GM19351 (cell line): Measurements from ENCODE around the gene MRPL3.
"Not testable (repeated sequence)": the region's sequence is repeated elsewhere in the genome, so short reads cannot be mapped to it uniquely, and the experiment has no call there.

Experiments used
- ATAC-seq: cut with Tn5 transposase; IDR thresholded peaks from one replicate; pipeline ENCODE4 v1.9.1; 2021; ENCODE audit warnings: mild to moderate bottlenecking, moderate library complexity; ENCODE audit not compliant: unreplicated experiment

MRPL3 gene

GRCh38 chr3:131501949-131502348, 822 bp downstream of the MRPL3 start:
- ATAC-seq = no peak

GRCh38 chr3:131494706-131495105, 8.1 kb downstream of the MRPL3 start:
- ATAC-seq = no peak

DNA sequence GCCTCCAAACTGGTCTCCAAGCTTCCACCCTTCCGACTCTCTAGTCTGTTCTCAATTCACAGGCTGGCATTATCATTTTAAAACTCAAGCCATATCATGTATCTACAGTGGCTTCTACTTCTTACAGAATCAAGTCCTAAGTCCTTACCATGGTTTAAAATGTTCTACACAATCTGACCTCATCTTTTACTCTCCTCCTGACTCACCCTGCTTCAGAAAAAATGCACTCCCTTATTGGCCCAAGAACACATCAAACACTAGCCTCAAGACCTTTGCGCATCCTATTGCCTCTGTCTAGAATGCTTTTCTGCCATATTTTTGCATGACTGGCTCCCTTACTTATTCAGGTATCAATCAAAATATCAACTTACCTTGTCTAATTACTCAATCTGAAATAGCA, 11.0 kb downstream of the MRPL3 start:
- ATAC-seq = no peak

DNA sequence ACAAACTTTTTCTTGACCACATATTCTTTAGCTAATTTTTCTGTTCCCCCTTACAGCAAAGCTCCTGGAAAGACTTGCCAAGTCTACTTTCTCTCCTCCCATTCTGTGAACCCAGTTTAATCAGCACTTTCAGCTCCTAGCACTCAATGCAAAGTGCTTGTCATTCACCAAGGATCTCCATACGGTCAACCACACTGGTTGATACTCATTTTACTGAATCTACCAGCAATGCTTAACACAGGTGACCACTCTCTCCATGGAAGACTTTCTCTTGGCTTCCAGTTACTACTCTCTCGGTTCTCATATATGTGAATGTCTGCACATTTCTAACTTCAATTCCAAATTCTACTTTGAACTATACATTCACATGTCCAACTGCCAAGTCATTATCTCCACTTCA, 11.7 kb downstream of the MRPL3 start:
- ATAC-seq = no peak

GRCh38 chr3:131486545-131486944, 16.2 kb downstream of the MRPL3 start:
- not testable (repeated sequence) for ATAC-seq

GRCh38 chr3:131485119-131485518, 17.7 kb downstream of the MRPL3 start:
- no peak for ATAC-seq

DNA sequence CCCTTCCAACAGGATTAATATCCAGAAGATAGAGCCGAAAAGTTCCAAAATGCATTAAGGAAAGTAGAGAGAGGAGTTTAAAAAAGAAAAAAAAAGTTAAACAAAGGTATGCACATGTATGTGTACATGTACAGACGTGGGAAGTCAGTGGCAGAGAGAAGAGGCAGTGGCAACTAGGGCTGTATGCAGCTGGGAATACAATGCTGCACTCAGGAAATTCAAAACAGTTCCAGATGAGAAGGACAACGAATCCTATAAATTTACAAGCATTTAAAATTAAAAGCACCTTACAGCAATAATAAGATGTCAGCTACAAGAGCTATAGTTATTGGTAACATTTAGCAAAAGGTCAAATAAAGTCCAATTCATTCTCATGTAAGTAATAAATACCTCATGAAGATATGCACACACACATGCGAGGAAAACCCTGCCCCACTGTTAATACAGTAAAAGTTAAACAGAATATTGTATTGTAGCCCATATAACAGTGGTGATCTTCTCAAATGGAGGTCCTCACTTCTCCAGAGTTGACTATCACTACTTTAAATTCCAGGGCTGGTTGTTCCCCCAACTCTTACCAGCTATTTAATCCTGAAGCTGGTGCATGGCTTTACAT, 18.2 kb downstream of the MRPL3 start:
- no peak for ATAC-seq

DNA sequence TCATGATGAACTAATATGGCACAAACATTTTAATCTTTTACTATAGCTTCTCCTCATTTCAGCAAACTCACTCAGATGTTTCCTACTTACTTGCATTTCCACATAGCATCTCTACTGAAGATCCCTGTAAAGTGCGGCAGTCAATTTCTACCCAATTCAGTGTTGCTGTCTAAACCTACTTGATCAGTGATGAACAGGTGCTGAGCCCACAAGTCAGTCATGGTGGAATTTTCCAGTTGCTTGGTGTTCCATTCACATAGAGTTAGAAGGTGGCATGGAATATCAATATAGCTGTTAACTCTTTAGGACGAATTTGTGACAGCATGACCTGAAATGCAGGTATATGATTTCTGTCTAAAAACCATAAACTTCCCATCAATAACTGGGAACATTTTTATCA, 22.7 kb downstream of the MRPL3 start:
- no peak for ATAC-seq

DNA sequence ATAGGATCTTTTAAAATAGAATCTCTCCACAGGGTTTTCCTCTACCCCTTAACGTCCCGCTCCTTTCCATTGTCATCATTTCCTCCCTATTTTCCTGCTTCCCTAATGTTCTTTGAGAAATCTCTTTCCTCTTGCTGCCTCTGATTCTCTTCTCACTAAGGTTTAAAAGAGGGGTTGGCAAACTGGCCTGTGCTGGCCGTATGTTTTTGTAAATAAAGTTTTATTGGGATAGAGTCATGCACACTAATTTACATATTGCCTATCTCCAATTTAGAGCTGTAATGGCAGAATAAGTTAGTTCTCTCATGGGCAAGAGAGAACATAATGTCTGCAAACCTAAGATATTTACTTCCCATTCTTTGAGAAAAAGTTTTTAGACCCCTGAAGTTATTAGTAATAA, 25.0 kb downstream of the MRPL3 start:
- ATAC-seq = no peak

DNA sequence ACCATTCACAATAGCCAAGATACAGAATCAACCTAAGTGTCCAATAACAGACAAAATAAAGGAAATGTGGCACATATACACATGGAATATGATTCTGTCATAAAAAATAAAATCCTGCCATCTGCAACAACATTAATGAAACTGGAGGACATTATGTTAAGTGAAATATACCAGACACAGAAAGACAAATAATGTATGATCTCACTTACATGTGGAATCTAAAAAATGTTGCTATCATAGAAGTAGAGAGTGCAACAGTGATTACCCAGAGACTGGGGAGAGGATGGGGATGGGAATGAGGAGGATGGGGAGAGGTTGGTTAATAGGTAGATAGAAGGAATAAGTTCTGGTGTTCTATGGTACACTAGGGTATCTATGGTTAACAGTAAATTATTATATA, 28.7 kb downstream of the MRPL3 start:
- ATAC-seq = no peak

GRCh38 chr3:131470377-131470776, 32.4 kb downstream of the MRPL3 start:
- no peak for ATAC-seq

- ATAC-seq = no peak
Observed at GRCh38 chr3:131458653-131459052, 44.1 kb downstream of the MRPL3 start.

- ATAC-seq = no peak
Observed at GRCh38 chr3:131457220-131457619, 45.6 kb downstream of the MRPL3 start.

DNA sequence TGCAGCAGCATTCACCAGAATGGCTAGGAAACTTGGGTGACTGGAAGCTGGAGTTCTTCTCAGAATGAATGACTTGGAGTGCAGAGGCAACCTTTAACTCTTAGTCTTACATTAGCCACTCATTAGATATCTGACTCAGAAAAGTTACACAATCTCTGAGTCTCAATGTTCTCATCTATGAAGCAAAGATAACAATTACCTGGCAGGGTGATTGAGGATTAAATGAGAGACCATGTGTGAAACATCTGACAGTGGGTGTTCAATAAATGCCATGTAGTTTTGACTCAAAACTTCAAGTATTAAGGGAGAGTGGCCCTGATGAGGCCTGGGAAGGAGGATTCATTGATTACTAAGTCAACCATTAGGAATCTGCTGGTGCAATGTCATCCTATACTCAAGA, 48.3 kb downstream of the MRPL3 start:
- ATAC-seq = no peak

- ATAC-seq = no peak
Observed at GRCh38 chr3:131453533-131453932, 49.2 kb downstream of the MRPL3 start.

DNA sequence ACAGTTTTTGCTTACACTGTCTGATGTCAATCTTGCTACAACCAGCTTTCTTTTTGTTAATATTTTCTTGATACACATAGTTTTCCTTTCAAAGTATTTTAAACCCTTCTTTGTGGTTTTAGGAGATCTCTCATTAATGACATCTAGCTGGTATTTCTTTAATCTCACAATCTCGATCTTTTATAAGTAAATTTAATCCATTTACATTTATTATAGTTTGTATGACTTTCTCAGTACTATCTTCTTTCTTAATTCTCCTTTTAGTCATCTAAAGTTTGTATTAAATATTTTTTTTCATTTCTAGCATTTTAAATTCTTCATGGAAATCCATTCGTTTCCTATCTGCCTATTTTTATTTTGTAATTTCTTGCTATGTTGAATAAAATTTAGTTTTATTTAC, 55.4 kb downstream of the MRPL3 start:
- ATAC-seq = no peak

- no peak for ATAC-seq
Observed at GRCh38 chr3:131444180-131444579, 58.6 kb downstream of the MRPL3 start.

- no peak for ATAC-seq
Observed at GRCh38 chr3:131439084-131439483, 63.7 kb downstream of the MRPL3 start.

GRCh38 chr3:131435000-131435399, 67.8 kb downstream of the MRPL3 start:
- no peak for ATAC-seq

- no peak for ATAC-seq
Observed at GRCh38 chr3:131432441-131432840, 70.3 kb downstream of the MRPL3 start.

DNA sequence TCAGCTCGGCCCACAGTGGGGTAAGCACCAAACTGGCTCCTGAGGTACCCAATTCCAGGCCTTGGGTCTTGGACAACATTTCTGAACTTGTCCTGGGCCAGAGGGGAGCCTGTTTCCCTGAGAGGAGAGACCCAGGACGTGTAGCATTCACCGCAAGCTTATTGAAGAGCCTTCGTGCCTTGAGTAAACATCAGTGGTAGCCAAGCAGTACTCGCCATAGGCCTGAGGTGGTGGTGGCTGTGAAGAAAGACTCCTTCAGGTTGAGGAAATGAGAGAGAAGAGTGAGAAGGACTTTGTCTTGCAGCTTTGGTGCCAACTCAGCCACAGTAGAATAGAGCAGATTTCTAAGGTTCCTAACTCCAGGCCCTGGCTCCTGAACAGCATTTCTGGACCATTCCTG, 71.0 kb downstream of the MRPL3 start:
- ATAC-seq = no peak

DNA sequence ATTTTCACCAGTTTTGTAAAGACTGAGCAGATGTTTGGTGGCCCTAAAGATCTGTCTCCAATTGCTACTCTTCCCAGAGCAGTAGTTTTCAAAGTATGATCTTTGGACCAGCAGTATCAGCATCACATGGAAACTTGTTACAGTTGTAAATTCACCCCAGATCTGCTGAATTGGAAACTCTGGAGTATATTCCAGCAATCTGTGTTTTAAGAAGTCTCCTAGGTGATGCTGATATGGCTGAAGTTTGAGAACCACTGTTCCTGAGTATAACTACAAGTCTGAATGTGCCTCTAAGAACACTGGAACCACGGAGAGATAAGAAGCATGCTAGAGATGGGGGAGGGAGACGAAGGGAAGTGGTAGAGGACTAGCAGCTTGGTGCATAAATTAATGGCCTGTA, 75.5 kb downstream of the MRPL3 start:
- no peak for ATAC-seq

- no peak for ATAC-seq
Observed at GRCh38 chr3:131421957-131422498, 80.7 kb downstream of the MRPL3 start.
